SU-DHL-6 (cell line): ENCODE data around the gene CLPTM1L.

Source experiments
- H2AFZ ChIP-seq: fragments of 200-600 bp; sonication (generic); 2 replicates; pipeline ENCODE4 v1.6.1; 2014; ENCODE audit warnings: low read depth, mild to moderate bottlenecking, moderate library complexity, mixed read lengths, antibody characterized with exemption, low read length; ENCODE audit not compliant: severe bottlenecking
- H3F3A ChIP-seq: fragments of 200-600 bp; shearing (Covaris generic); 2 replicates; pipeline ENCODE4 v1.6.0; 2016; ENCODE audit warnings: antibody characterized with exemption, mild to moderate bottlenecking; ENCODE audit not compliant: insufficient read depth
- H3K27ac ChIP-seq: fragments of 200-600 bp; sonication (generic); 2 replicates; pipeline ENCODE4 v1.5.1; 2016; ENCODE audit warnings: low read depth, mild to moderate bottlenecking, low read length, moderate library complexity, mixed read lengths
- H3K27me3 ChIP-seq: fragments of 200-600 bp; sonication (generic), shearing (Covaris generic); 2 replicates; pipeline ENCODE4 v1.6.0; 2014; ENCODE audit warnings: mild to moderate bottlenecking, low read length
- H3K36me3 ChIP-seq: fragments of 200-600 bp; sonication (generic); 2 replicates; pipeline ENCODE4 v1.6.1; 2014; ENCODE audit warnings: mild to moderate bottlenecking, low read length, mixed read lengths
- H3K4me2 ChIP-seq: fragments of 300-600, 200-600 bp; shearing (Covaris generic), sonication (generic); 2 replicates; pipeline ENCODE4 v1.6.0; 2014; ENCODE audit warnings: low read length, low read depth, mild to moderate bottlenecking; ENCODE audit not compliant: poor library complexity, severe bottlenecking
- H3K4me3 ChIP-seq: fragments of 200-600 bp; sonication (generic); 2 replicates; pipeline ENCODE4 v1.5.1; 2014; ENCODE audit warnings: antibody characterized with exemption, low read length, mild to moderate bottlenecking, mixed read lengths; ENCODE audit not compliant: insufficient read depth, poor library complexity, severe bottlenecking
- H3K79me2 ChIP-seq: fragments of 200-600 bp; sonication (generic); 2 replicates; pipeline ENCODE4 v1.6.1; 2014; ENCODE audit warnings: mild to moderate bottlenecking, low read length, moderate library complexity; ENCODE audit not compliant: insufficient read depth
- H3K9ac ChIP-seq: fragments of 200-600 bp; sonication (generic); 2 replicates; pipeline ENCODE4 v1.7.0; 2014; ENCODE audit warnings: mild to moderate bottlenecking, low read length
- H3K9me2 ChIP-seq: fragments of 200-600 bp; sonication (generic); replicated peaks from 2 replicates; pipeline ENCODE4 v1.6.1; 2014; ENCODE audit warnings: low read length; ENCODE audit not compliant: insufficient read depth
- H3K9me3 ChIP-seq: fragments of 200-600 bp; sonication (generic); 2 replicates; pipeline ENCODE4 v1.6.1; 2014; ENCODE audit warnings: low read length, mixed read lengths; ENCODE audit not compliant: insufficient read depth
- H4K20me1 ChIP-seq: fragments of 200-600 bp; sonication (generic); 2 replicates; pipeline ENCODE4 v1.6.1; 2014; ENCODE audit warnings: low read depth, mild to moderate bottlenecking, antibody characterized with exemption, low read length, moderate library complexity, mixed read lengths
- EZH2phosphoT487 ChIP-seq: fragments of 200-600 bp; sonication (generic), shearing (Covaris generic); conservative IDR thresholded peaks from 2 replicates; pipeline ENCODE4 v1.6.1; 2018; ENCODE audit warnings: mild to moderate bottlenecking, antibody characterized with exemption, low read length, moderate library complexity, mixed read lengths
- TF ChIP-seq, protein P1 (sequence below): fragments of 200-600 bp; sonication (generic); IDR thresholded peaks from one replicate; pipeline ENCODE4 v1.5.1; 2017; ENCODE audit warnings: antibody characterized with exemption, mild to moderate bottlenecking, low read length, moderate library complexity; ENCODE audit not compliant: insufficient read depth, poor library complexity, severe bottlenecking

The CLPTM1L gene

GRCh38 chr5:1392801-1393565 is 48.1 kb upstream of the CLPTM1L start:
- no peaks in the 10 kb centered on the region for H3K27me3 ChIP-seq
- H3K4me3 ChIP-seq = no peak overlapping the region
- no peaks in the 10 kb centered on the region for H3K36me3 ChIP-seq
- no peaks in the 10 kb centered on the region for H3F3A ChIP-seq
- no peaks in the 10 kb centered on the region for H3K79me2 ChIP-seq
- H3K4me2 ChIP-seq = no peak overlapping the region
- H3K9me3 ChIP-seq = no peaks in the 10 kb centered on the region
- H3K9ac ChIP-seq = no peak overlapping the region
- no peak overlapping the region for H2AFZ ChIP-seq
- no peaks in the 10 kb centered on the region for H3K9me2 ChIP-seq
- no peak overlapping the region for H3K27ac ChIP-seq
- no peaks in the 10 kb centered on the region for H4K20me1 ChIP-seq
- TF ChIP-seq, protein P1, sequence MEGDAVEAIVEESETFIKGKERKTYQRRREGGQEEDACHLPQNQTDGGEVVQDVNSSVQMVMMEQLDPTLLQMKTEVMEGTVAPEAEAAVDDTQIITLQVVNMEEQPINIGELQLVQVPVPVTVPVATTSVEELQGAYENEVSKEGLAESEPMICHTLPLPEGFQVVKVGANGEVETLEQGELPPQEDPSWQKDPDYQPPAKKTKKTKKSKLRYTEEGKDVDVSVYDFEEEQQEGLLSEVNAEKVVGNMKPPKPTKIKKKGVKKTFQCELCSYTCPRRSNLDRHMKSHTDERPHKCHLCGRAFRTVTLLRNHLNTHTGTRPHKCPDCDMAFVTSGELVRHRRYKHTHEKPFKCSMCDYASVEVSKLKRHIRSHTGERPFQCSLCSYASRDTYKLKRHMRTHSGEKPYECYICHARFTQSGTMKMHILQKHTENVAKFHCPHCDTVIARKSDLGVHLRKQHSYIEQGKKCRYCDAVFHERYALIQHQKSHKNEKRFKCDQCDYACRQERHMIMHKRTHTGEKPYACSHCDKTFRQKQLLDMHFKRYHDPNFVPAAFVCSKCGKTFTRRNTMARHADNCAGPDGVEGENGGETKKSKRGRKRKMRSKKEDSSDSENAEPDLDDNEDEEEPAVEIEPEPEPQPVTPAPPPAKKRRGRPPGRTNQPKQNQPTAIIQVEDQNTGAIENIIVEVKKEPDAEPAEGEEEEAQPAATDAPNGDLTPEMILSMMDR = no peak
- no peak for TF ChIP-seq EZH2phosphoT487

DNA sequence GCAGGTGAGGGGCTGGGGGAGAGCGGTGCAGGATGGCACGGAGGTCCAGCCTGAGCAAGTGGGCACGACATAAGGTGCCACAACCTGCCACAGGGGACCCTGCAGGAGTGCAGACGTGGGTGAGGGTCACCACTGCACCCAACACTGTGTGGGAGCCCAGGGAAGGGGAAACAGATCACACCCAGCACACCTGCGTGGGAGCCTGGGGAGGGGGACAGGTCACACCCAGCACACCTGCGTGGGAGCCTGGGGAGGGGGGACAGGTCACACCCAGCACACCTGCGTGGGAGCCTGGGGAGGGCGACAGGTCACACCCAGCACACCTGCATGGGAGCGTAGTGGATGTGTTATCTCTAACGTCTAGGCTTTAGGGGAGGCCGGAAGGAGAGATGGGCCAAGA is 47.4 kb upstream of the CLPTM1L start:
- no peaks in the 10 kb centered on the region for H3K27me3 ChIP-seq

GRCh38 chr5:1391691-1392090 is 46.8 kb upstream of the CLPTM1L start:
- no peaks in the 10 kb centered on the region for H3K36me3 ChIP-seq
- no peak overlapping the region for H3K27ac ChIP-seq
- no peak overlapping the region for H3K4me3 ChIP-seq
- H3K9me2 ChIP-seq = no peaks in the 10 kb centered on the region
- no peaks in the 10 kb centered on the region for H4K20me1 ChIP-seq
- no peaks in the 10 kb centered on the region for H3K9me3 ChIP-seq
- no peak overlapping the region for H3K9ac ChIP-seq
- no peaks in the 10 kb centered on the region for H3F3A ChIP-seq
- no peak overlapping the region for H3K4me2 ChIP-seq
- no peak for TF ChIP-seq EZH2phosphoT487
- TF ChIP-seq, protein P1 = no peak
- no peak overlapping the region for H2AFZ ChIP-seq
- no peaks in the 10 kb centered on the region for H3K79me2 ChIP-seq
- no peaks in the 10 kb centered on the region for H3K27me3 ChIP-seq

More for the DNA sequence above, 47.4 kb upstream of the CLPTM1L start:
- H3K27ac ChIP-seq = no peak overlapping the region
- H3K79me2 ChIP-seq = no peaks in the 10 kb centered on the region
- H3K9me3 ChIP-seq = no peaks in the 10 kb centered on the region
- no peaks in the 10 kb centered on the region for H3K36me3 ChIP-seq
- H4K20me1 ChIP-seq = no peaks in the 10 kb centered on the region
- no peaks in the 10 kb centered on the region for H3F3A ChIP-seq
- no peaks in the 10 kb centered on the region for H3K9me2 ChIP-seq
- TF ChIP-seq, protein P1 = no peak
- TF ChIP-seq EZH2phosphoT487 = no peak
- no peak overlapping the region for H2AFZ ChIP-seq
- no peak overlapping the region for H3K9ac ChIP-seq
- H3K4me3 ChIP-seq = no peak overlapping the region
- H3K4me2 ChIP-seq = no peak overlapping the region
